Central memory CD8-positive, alpha-beta T cell (primary cell): ENCODE measurements around the gene MAB21L2.
"Not testable (repeated sequence)": the region's sequence is repeated elsewhere in the genome, so short reads cannot be mapped to it uniquely, and the experiment has no call there.

Experiments used
- ATAC-seq: fragments of 150-1000 bp; cut with Tn5 transposase; replicated peaks from 2 replicates; pipeline ENCODE4 v1.10.0; 2022; ENCODE audit warnings: mild to moderate bottlenecking, moderate FRiP score, moderate number of reproducible peaks; ENCODE audit not compliant: poor library complexity, severe bottlenecking; ENCODE audit errors: extremely low read depth
- DNase-seq, 2 donors: peaks; one replicate each; pipeline ENCODE4 v3.0.0; 2021; ENCODE audit warnings: low spot score in 2 of 2
- H3K27ac Mint-ChIP-seq: one replicate; pipeline ENCODE4 v1.8.0; 2022; ENCODE audit warnings: low read depth, mild to moderate bottlenecking, moderate library complexity, mixed read lengths
- H3K27me3 Mint-ChIP-seq: one replicate; pipeline ENCODE4 v1.8.0; 2022; ENCODE audit warnings: mixed read lengths
- H3K36me3 Mint-ChIP-seq: one replicate; pipeline ENCODE4 v1.8.0; 2022; ENCODE audit warnings: mild to moderate bottlenecking, moderate library complexity, mixed read lengths; ENCODE audit not compliant: insufficient read depth
- H3K4me1 Mint-ChIP-seq: one replicate; pipeline ENCODE4 v1.8.0; 2022; ENCODE audit warnings: mixed read lengths
- H3K4me3 Mint-ChIP-seq: one replicate; pipeline ENCODE4 v1.8.0; 2022; ENCODE audit warnings: mild to moderate bottlenecking, moderate library complexity, mixed read lengths
- H3K9me3 Mint-ChIP-seq: one replicate; pipeline ENCODE4 v1.8.0; 2022; ENCODE audit warnings: mixed read lengths

Gene MAB21L2

DNA sequence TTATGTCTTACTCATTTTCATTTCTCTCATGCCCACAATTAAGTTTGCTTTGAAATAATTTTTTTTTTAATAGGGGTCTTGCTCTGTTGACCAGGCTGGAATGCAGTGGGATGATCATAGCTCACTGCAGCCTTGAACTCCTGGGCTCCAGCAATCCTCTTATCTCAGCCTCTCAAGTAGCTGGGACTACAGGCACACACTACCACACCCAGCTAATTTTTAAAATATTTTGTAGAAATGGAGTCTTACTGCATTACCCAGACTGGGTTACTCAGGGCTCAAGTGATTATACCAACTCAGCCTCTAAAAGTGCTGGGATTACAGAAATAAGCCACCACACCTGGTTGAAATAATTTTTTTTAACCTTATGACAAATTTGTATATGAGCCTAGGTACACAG lies 19.2 kb upstream of the MAB21L2 start:
- H3K4me3 Mint-ChIP-seq: no peak overlapping the region
- no peaks in the 10 kb centered on the region for H3K27me3 Mint-ChIP-seq
- no peak overlapping the region for H3K27ac Mint-ChIP-seq
- DNase-seq (no peak), ATAC-seq (no peak)
- H3K36me3 Mint-ChIP-seq: peaks cover under 1% of the 10 kb centered on the region
- H3K9me3 Mint-ChIP-seq: peaks cover 5% of the 10 kb centered on the region
- H3K4me1 Mint-ChIP-seq: peaks cover 15% of the 10 kb centered on the region

DNA sequence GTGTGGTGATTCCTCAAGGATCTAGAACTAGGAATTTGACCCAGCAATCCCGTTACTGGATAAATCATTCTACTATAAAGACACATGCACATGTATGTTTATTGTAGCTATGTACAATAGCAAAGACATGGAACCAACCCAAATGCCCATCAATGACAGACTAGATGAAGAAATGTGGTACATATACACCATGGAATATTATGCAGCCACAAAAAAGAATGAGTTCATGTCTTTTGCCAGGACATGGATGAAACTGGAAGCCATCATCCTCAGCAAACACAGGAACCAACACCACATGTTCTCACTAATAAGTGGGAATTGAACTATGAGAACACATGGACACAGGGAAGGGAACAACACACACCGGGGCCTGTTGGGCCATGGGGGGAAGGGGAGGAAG lies 17.0 kb upstream of the MAB21L2 start:
- H3K36me3 Mint-ChIP-seq: not testable (repeated sequence)

DNA sequence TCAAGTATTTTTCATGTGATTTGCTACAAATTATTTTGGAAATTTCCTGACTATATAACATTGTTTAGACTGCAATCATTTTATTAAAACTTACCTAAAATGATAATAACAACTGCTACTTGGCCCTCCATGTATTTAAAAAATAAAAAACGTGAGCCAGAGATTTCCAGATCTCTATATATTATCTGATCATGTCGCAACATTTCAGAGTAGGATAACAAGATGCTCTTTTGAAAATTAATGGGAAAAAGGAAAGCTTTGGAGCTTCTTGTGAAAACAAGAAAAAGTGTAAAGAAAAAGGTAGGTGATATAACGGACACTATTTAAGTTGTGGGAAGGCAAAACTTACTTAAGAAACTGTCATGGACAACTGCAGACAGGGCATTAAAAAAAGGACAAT lies 14.9 kb upstream of the MAB21L2 start:
- DNase-seq (no peak), ATAC-seq (no peak)
- H3K9me3 Mint-ChIP-seq: peaks cover 5% of the 10 kb centered on the region
- H3K27ac Mint-ChIP-seq: no peak overlapping the region
- peaks cover 15% of the 10 kb centered on the region for H3K4me1 Mint-ChIP-seq
- H3K36me3 Mint-ChIP-seq: peaks cover 3% of the 10 kb centered on the region
- no peak overlapping the region for H3K4me3 Mint-ChIP-seq
- H3K27me3 Mint-ChIP-seq: no peaks in the 10 kb centered on the region

More for the DNA sequence above, 17.0 kb upstream of the MAB21L2 start:
- H3K9me3 Mint-ChIP-seq, H3K27me3 Mint-ChIP-seq, DNase-seq, ATAC-seq, H3K4me3 Mint-ChIP-seq, H3K27ac Mint-ChIP-seq: not testable (repeated sequence)
- H3K4me1 Mint-ChIP-seq: peaks cover 15% of the 10 kb centered on the region

DNA sequence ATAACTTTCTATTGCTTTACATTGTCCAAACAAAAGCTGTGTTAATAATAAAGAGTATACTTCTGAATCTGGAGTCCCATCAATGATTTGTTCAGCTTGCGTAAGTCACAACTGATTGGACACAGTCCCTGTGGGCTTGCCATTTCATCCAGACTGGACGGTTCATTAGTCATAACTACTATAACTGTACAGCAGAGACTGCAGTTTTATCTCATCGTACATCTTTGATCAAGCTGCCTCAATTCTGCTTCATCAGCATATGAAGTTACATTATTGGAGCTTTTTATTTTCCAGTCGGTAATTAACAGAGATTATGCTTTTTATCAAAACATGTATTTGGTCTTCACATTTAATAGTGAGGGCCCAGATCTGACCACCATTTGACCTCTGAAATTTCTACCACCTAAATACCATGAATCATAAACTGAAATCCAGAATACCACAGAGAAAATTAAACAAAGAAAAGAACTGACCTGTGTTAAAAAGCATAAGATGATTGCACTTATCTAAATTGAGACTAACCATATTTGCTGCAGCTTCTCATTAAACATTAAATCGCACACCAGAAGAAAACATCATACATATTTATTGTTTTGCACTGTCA lies 12.5 kb upstream of the MAB21L2 start:
- no peak for DNase-seq

DNA sequence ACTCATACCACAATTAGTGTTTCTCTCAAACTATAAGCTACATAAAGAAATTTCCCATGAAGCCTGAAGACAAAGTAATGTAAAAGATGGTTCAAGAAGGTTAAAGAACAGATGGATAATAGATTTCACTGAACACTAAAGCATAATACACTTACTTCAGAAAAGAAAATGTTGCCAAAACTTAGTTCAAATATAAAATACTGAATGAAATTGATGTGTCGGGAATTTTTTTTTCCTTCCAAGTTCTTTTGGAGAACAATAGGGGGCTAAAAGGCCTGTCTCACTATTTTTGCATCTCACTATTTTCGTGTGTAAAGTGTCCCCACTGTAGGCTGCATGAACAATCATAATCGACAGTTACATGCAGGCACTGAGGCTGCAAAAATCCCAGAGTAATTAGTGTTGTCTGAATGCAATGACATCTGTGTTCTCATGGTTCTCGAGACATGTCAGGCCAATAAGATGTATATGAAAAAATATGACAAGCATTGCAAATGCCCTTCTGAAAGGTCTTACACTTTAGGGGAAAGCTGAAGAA lies 11.9 kb upstream of the MAB21L2 start:
- no peak overlapping the region for H3K27ac Mint-ChIP-seq
- no peak for DNase-seq
- peaks cover 3% of the 10 kb centered on the region for H3K36me3 Mint-ChIP-seq
- no peak for ATAC-seq
- peaks cover 17% of the 10 kb centered on the region for H3K4me1 Mint-ChIP-seq
- H3K27me3 Mint-ChIP-seq: no peaks in the 10 kb centered on the region
- H3K9me3 Mint-ChIP-seq: peaks cover 2% of the 10 kb centered on the region
- no peak overlapping the region for H3K4me3 Mint-ChIP-seq

More for the DNA sequence above, 12.5 kb upstream of the MAB21L2 start:
- no peak for ATAC-seq
- H3K36me3 Mint-ChIP-seq: peaks cover 3% of the 10 kb centered on the region
- H3K27me3 Mint-ChIP-seq: no peaks in the 10 kb centered on the region
- H3K9me3 Mint-ChIP-seq: peaks cover 5% of the 10 kb centered on the region
- H3K4me1 Mint-ChIP-seq: peaks cover 14% of the 10 kb centered on the region
- no peak overlapping the region for H3K4me3 Mint-ChIP-seq
- H3K27ac Mint-ChIP-seq: no peak overlapping the region

DNA sequence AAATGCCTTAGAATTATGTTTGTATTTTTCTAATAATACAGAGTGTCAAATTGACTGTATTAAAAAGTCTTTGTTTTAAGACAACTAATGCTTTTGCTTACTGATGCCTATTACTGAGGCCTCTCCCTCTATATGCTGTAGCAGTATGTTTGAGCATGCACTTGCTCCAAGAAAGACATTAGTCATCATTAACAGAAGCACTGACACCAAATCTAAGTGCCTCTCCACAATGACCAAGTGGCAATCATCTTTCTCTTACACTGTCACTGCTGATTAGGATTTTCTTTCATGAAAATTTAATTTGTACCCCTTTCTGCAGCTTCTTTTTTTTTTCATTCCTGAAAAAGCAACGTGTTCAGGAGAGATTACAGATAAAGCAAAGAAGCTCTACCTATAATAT lies 11.1 kb upstream of the MAB21L2 start:
- DNase-seq (no peak), ATAC-seq (no peak)
- Mint-ChIP-seq H3K27ac (no peak overlapping the region), H3K4me1 (peaks cover 20% of the 10 kb centered on the region), H3K36me3 (peaks cover 3% of the 10 kb centered on the region), H3K9me3 (no peaks in the 10 kb centered on the region), H3K4me3 (no peak overlapping the region), H3K27me3 (no peaks in the 10 kb centered on the region)

DNA sequence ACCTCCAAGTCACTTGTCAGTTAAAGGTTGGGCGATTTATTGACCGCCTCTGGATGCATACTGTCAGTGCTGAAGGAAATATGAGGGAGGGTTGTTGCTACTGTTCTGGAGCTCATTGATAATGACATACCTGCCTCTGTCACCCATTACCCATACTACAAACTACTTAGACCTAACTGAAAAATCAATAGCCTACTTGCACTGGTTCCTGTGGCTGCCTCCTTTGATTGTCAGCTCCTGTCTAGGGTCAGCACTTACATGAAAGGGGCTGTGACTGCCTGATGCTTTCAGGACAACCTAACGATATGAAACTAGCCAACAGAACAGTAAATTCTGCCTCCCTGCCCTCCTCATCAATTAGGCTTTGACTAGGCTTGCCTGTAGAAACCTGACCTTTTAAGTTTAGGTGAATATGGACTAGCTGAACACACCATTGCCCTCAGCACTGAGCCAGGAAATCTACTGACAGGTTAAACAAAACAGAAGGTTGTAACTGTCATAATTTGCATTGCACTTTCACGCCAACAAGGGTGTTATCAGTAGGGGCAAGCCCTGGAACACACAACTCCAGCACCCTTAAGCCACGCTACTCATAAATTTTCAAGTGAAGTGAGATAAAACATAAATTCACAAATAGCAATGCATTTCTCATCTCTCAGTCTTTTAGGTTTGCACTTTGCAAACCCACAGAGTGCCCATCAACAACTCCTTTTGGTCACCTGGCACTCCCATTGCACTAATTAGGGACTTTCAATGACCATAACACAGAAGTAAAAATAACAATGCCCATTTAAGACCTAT lies 9.0 kb upstream of the MAB21L2 start:
- no peak for DNase-seq
- H3K4me3 Mint-ChIP-seq: no peak overlapping the region
- peaks cover 3% of the 10 kb centered on the region for H3K36me3 Mint-ChIP-seq
- H3K4me1 Mint-ChIP-seq: peaks cover 16% of the 10 kb centered on the region
- peak; percentile 52 for ATAC-seq
- H3K9me3 Mint-ChIP-seq: no peaks in the 10 kb centered on the region
- no peak overlapping the region for H3K27ac Mint-ChIP-seq
- no peaks in the 10 kb centered on the region for H3K27me3 Mint-ChIP-seq

DNA sequence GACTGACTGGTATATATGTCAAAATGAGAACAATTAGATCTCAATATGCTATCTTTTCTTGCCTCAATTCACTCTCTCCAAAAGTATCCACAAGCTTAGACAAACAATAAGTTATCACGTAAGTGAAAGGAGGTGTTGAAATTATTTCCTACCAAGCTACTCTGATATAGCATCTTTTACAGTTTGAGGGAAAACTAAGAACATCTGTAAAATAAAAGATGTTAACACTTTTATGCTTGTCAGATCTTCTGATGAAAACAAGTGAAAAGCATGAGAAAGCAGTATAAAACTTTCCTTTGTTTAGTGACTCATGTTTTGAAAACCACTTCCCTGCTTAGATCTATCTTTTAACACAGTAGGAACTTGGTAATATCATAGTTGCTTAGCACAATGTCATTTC lies 8.4 kb upstream of the MAB21L2 start:
- H3K4me3 Mint-ChIP-seq: no peak overlapping the region
- H3K36me3 Mint-ChIP-seq: peaks cover 3% of the 10 kb centered on the region
- no peak for DNase-seq

DNA sequence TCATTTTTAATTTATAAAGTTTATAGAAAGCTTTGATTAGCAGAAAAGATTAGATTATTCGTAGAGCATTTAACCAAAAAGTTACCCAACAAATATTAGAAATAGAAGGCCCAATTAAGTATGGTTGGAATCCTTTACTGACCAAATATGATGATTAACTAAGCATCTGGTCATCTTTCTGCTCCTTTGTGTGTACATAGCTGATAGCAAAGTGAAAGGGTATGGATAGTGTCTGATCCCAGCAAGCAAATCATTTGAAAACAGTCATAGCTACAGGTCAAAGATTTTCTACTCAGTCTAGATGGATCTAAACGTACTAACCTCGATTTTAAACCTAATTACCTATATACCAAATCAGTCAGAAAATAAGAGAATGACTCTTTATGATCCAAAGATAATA lies 7.3 kb upstream of the MAB21L2 start:
- ATAC-seq: no peak
- Mint-ChIP-seq H3K4me3 (no peak overlapping the region), H3K4me1 (peaks cover 23% of the 10 kb centered on the region), H3K27ac (no peak overlapping the region), H3K27me3 (no peaks in the 10 kb centered on the region), H3K9me3 (no peaks in the 10 kb centered on the region), H3K36me3 (peaks cover 4% of the 10 kb centered on the region)
- no peak for DNase-seq

More for the DNA sequence above, 8.4 kb upstream of the MAB21L2 start:
- Mint-ChIP-seq H3K27ac (no peak overlapping the region), H3K27me3 (no peaks in the 10 kb centered on the region), H3K9me3 (no peaks in the 10 kb centered on the region), H3K4me1 (peaks cover 16% of the 10 kb centered on the region)
- no peak for ATAC-seq

DNA sequence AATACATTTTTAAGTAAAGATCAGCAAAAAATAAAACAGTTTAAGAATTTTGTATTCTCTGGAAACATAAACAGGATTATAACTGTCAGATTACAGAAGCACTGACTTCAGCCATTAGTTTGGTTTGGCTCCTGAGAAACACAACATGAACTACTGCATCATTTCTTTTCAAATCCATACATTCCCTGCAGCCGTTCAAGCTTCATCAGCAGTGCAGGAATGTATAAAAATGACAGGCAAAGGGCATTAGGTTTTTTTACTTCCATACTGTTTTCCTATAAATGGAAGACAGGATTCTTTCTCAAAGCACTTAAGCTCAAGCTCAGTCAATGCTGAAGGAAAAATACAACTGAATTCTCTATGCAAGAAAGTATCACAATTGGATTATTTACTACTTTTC lies 4.2 kb upstream of the MAB21L2 start:
- ATAC-seq: no peak
- H3K4me1 Mint-ChIP-seq: peaks cover 22% of the 10 kb centered on the region
- no peak overlapping the region for H3K4me3 Mint-ChIP-seq

DNA sequence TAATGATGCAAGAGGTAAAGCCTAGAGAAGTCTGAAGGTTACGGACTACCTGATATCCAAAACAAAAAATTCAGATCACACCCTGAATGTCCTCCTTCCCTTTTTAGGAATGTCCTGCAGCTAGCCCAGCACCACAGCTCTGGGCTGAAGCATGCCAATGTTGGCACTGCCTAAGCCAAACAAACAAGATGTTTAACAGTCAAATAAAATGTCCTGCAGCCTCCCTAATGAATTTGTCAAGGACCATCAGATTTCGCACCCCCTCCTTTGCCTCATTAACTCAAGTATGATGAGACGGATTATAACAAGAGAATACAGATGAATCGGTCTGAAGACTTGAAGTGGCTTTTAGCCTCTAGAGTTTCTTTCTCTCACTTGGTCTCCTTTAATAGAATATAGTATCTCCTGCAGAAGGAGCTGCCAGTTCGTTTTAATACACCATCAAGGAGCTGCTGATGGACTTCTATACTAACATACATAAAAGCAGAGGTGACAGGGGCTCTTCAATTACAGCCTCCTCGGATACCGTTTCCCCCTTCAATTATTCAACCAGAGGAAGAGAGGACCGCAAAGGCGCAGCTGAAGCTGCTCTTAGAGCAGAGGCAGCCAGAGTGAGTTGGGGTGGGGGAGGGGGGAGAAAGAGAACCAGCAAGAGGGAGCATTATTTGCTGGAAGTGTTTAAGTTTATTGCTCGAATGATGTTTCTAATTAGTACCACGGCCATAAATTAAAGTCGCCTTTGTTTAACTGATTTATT lies 3.0 kb upstream of the MAB21L2 start:
- Mint-ChIP-seq H3K9me3 (no peaks in the 10 kb centered on the region), H3K27ac (no peak overlapping the region), H3K36me3 (peaks cover 3% of the 10 kb centered on the region), H3K4me1 (peaks cover 15% of the 10 kb centered on the region), H3K27me3 (no peaks in the 10 kb centered on the region), H3K4me3 (no peak overlapping the region)
- no peak for DNase-seq
- ATAC-seq: no peak

More for the DNA sequence above, 4.2 kb upstream of the MAB21L2 start:
- no peak for DNase-seq
- no peaks in the 10 kb centered on the region for H3K9me3 Mint-ChIP-seq
- no peak overlapping the region for H3K27ac Mint-ChIP-seq
- H3K36me3 Mint-ChIP-seq: peaks cover 3% of the 10 kb centered on the region
- no peaks in the 10 kb centered on the region for H3K27me3 Mint-ChIP-seq

DNA sequence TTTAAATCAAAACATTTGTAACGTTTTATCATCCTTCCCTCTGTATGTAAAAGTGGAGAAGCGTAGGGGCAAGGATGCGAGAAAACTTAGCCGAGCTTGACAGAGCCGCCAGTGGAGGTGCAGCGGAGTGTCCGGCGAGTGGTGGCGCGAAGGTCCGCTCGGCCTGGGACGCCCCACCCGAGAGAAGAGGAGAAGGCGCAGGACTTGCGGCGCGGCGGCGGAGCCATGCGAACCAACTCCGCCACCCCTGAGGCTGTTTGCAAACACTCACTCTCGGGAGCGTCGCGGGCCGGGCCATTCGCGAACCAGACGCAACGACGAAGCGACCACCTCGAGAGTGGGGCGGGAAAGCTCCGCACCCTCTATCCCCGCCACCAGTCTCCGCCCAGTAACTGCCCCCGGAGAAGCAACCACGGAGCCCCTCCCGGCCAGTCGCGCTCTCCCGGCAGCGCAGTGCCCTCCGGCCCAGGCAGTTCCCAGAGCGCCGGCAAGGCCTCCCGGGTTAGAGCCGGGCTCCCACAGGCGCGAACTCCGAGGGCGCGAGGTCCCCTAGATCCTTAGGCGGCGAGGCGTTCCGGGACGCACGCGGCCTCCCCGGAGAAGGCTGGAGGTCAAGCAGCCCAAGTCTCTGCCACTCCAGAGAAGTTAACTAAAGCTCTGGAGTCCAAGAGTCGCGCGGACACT lies 2.3 kb upstream of the MAB21L2 start:
- Mint-ChIP-seq H3K36me3 (peaks cover 6% of the 10 kb centered on the region), H3K4me3 (no peak overlapping the region), H3K27ac (no peak overlapping the region), H3K27me3 (no peaks in the 10 kb centered on the region), H3K9me3 (no peaks in the 10 kb centered on the region), H3K4me1 (peaks cover 14% of the 10 kb centered on the region)
- ATAC-seq (no peak), DNase-seq (no peak)
